Activated naive CD4-positive, alpha-beta T cell treated with anti-CD3 and anti-CD28 coated beads, Interleukin-2, amount 50 U/mL, for 72 hours (primary cell): ENCODE measurements around the gene CDHR5. TPM values are rescaled to one million over a fixed set of nuclear protein-coding genes. Genes with fewer than 3 reads are reported as not detected.

Experiments
- ATAC-seq, 2 donors: fragments of 150-1000 bp; cut with Tn5 transposase; 2 replicates each; pipeline ENCODE4 v1.10.0; 2021; ENCODE audit warnings: mild to moderate bottlenecking in 2 of 2, moderate library complexity in 2 of 2
- DNase-seq, 2 donors: peaks; one replicate each; pipeline ENCODE4 v3.0.0; 2021 to 2022; ENCODE audit warnings: low spot score in 2 of 2
- H3K27ac Mint-ChIP-seq, 2 donors: one replicate each; pipeline ENCODE4 v1.8.0; 2022; ENCODE audit warnings: mild to moderate bottlenecking in 2 of 2, mixed read lengths in 2 of 2
- H3K36me3 Mint-ChIP-seq, 2 donors: one replicate each; pipeline ENCODE4 v1.8.0; 2022; ENCODE audit warnings: mixed read lengths in 2 of 2
- H3K9me3 Mint-ChIP-seq, 2 donors: one replicate each; pipeline ENCODE4 v1.8.0; 2022; ENCODE audit warnings: mixed read lengths in 2 of 2
- total RNA-seq, 2 donors: library from RNA; stranded (reverse); gene quantifications; one replicate each; pipeline ENCODE4 v1.2.3, GENCODE V29; 2022

CDHR5 gene
- total RNA-seq, 2 donors from 2014 or later, result not detected

- peaks cover 0 to 13% of the 10 kb centered on the region in 2 donors for H3K36me3 Mint-ChIP-seq
- ATAC-seq, result no peak
- no peaks in the 10 kb centered on the region for H3K9me3 Mint-ChIP-seq
- DNase-seq, result no peak
- H3K27ac Mint-ChIP-seq, result peak overlapping the region in 1 of 2 donors; percentile 90
Observed at GRCh38 chr11:607971-608659, 16.6 kb downstream of the CDHR5 start.

GRCh38 chr11:607020-607780 is 17.6 kb downstream of the CDHR5 start:
- Mint-ChIP-seq H3K27ac (peak overlapping the region in 1 of 2 donors; percentile 63), H3K9me3 (no peaks in the 10 kb centered on the region), H3K36me3 (peaks cover 0 to 11% of the 10 kb centered on the region in 2 donors)
- ATAC-seq (no peak), DNase-seq (no peak)

GRCh38 chr11:606245-606644 is 18.5 kb downstream of the CDHR5 start:
- Mint-ChIP-seq H3K9me3 (no peaks in the 10 kb centered on the region), H3K27ac (no peak overlapping the region), H3K36me3 (peaks cover 0 to 8% of the 10 kb centered on the region in 2 donors)
- ATAC-seq (no peak), DNase-seq (no peak)

- DNase-seq (no peak), ATAC-seq (no peak)
- Mint-ChIP-seq H3K9me3 (no peaks in the 10 kb centered on the region), H3K27ac (peak overlapping the region in 1 of 2 donors; percentile 59), H3K36me3 (peaks cover 0 to 8% of the 10 kb centered on the region in 2 donors)
Observed at GRCh38 chr11:605286-606129, 19.2 kb downstream of the CDHR5 start.

- H3K36me3 Mint-ChIP-seq, result peaks cover 0 to 8% of the 10 kb centered on the region in 2 donors
- no peak for ATAC-seq
- no peak for DNase-seq
- H3K27ac Mint-ChIP-seq, result no peak overlapping the region
- no peaks in the 10 kb centered on the region for H3K9me3 Mint-ChIP-seq
Observed at GRCh38 chr11:603154-603553, 21.6 kb downstream of the CDHR5 start.

GRCh38 chr11:601573-602245 is 23.0 kb downstream of the CDHR5 start:
- Mint-ChIP-seq H3K27ac (no peak overlapping the region), H3K36me3 (peaks cover 0 to 7% of the 10 kb centered on the region in 2 donors), H3K9me3 (no peaks in the 10 kb centered on the region)
- no peak for ATAC-seq
- DNase-seq, result no peak

- DNase-seq (no peak), ATAC-seq (no peak)
- Mint-ChIP-seq H3K9me3 (no peaks in the 10 kb centered on the region), H3K36me3 (peaks cover 7 to 16% of the 10 kb centered on the region in 2 donors), H3K27ac (no peak overlapping the region)
Observed at GRCh38 chr11:598005-598680, 26.6 kb downstream of the CDHR5 start.

GRCh38 chr11:597166-597725 is 27.5 kb downstream of the CDHR5 start:
- DNase-seq (no peak), ATAC-seq (peak in 1 of 2 donors; percentile 38)
- no peaks in the 10 kb centered on the region for H3K9me3 Mint-ChIP-seq
- peaks cover 14 to 21% of the 10 kb centered on the region in 2 donors for H3K36me3 Mint-ChIP-seq
- H3K27ac Mint-ChIP-seq, result peak overlapping the region; percentile 21 to 87

GRCh38 chr11:596374-596773 is 28.4 kb downstream of the CDHR5 start:
- H3K27ac Mint-ChIP-seq, result peak overlapping the region in 1 of 2 donors; percentile 21
- no peaks in the 10 kb centered on the region for H3K9me3 Mint-ChIP-seq
- H3K36me3 Mint-ChIP-seq, result peaks cover 16 to 24% of the 10 kb centered on the region in 2 donors
- ATAC-seq (peak in 1 of 2 donors; percentile 66), DNase-seq (no peak)

GRCh38 chr11:595400-595799 is 29.4 kb downstream of the CDHR5 start:
- no peak for ATAC-seq
- H3K9me3 Mint-ChIP-seq, result no peaks in the 10 kb centered on the region
- peaks cover 16 to 24% of the 10 kb centered on the region in 2 donors for H3K36me3 Mint-ChIP-seq

GRCh38 chr11:593347-593746 is 31.4 kb downstream of the CDHR5 start:
- peaks cover 23 to 34% of the 10 kb centered on the region in 2 donors for H3K36me3 Mint-ChIP-seq
- ATAC-seq (no peak), DNase-seq (no peak)
- H3K27ac Mint-ChIP-seq, result peak overlapping the region in 1 of 2 donors; percentile 19
- H3K9me3 Mint-ChIP-seq, result no peaks in the 10 kb centered on the region

More at GRCh38 chr11:595400-595799, 29.4 kb downstream of the CDHR5 start:
- no peak overlapping the region for H3K27ac Mint-ChIP-seq
- DNase-seq, result no peak

- ATAC-seq, result no peak
- Mint-ChIP-seq H3K9me3 (no peaks in the 10 kb centered on the region), H3K27ac (peak overlapping the region in 1 of 2 donors; percentile 19), H3K36me3 (peaks cover 23 to 34% of the 10 kb centered on the region in 2 donors)
- no peak for DNase-seq
Observed at GRCh38 chr11:592918-593317, 31.8 kb downstream of the CDHR5 start.

- Mint-ChIP-seq H3K27ac (peak overlapping the region in 1 of 2 donors; percentile 36), H3K9me3 (no peaks in the 10 kb centered on the region), H3K36me3 (peaks cover 23 to 34% of the 10 kb centered on the region in 2 donors)
- no peak for DNase-seq
- ATAC-seq, result no peak
Observed at GRCh38 chr11:592501-592900, 32.3 kb downstream of the CDHR5 start.

GRCh38 chr11:590997-591396 is 33.8 kb downstream of the CDHR5 start:
- Mint-ChIP-seq H3K9me3 (no peaks in the 10 kb centered on the region), H3K36me3 (peaks cover 19 to 28% of the 10 kb centered on the region in 2 donors), H3K27ac (peak overlapping the region in 1 of 2 donors; percentile 86)
- ATAC-seq, result no peak
- no peak for DNase-seq

- Mint-ChIP-seq H3K9me3 (no peaks in the 10 kb centered on the region), H3K27ac (no peak overlapping the region), H3K36me3 (peaks cover 19 to 28% of the 10 kb centered on the region in 2 donors)
- DNase-seq (no peak), ATAC-seq (no peak)
Observed at GRCh38 chr11:589798-590197, 35.0 kb downstream of the CDHR5 start.
